Endothelial cell of umbilical vein (primary cell): ENCODE results near the gene PLEKHG2. TPM values are rescaled to one million over a fixed set of nuclear protein-coding genes. Genes with fewer than 3 reads are reported as not detected.

Experiments
- BruUV-seq: library from RNA; stranded (reverse); fragments of 400-500 nt; replicated peaks from 2 replicates; lab custom pipeline; 2021; lab: Mats Ljungman, UMichigan
- CTCF ChIA-PET: fragments of 300-600, 350-600 bp; sonication (Branson Sonifier 250); formaldehyde crosslinking; loops from one replicate; lab custom pipeline; 2021; ENCODE audit warnings: antibody characterized with exemption, inconsistent platforms; lab: Charles Lee
- POLR2A ChIA-PET: fragments of 300-600, 350-600 bp; sonication (Branson Sonifier 250); formaldehyde crosslinking; loops from one replicate; lab custom pipeline; 2021; ENCODE audit warnings: antibody characterized with exemption, inconsistent platforms; lab: Charles Lee
- DNase-seq: peaks from one replicate; pipeline ENCODE4 v3.0.0-alpha.2; 2011; ENCODE audit warnings: low read depth, low spot score
- FAIRE-seq: peaks from 2 replicates; lab custom pipeline; 2011; peaks lifted over from hg19 to GRCh38; lab: Jason Lieb, UNC
- H2AFZ ChIP-seq: 2 replicates; pipeline ENCODE4 v1.6.0; 2012; ENCODE audit warnings: low read depth, low read length, control low read depth, inconsistent platforms
- H3K27ac ChIP-seq: 2 replicates; pipeline ENCODE4 v1.5.1; 2011; ENCODE audit warnings: low read depth, mild to moderate bottlenecking, control low read depth, low read length, moderate library complexity; ENCODE audit not compliant: insufficient read depth
- H3K27me3 ChIP-seq, 2 experiments: 2 replicates each; pipeline versions ENCODE4 v1.6.0 to v1.6.1; 2011; ENCODE audit warnings: low read length in 2 of 2, mixed read lengths in 1 of 2; ENCODE audit not compliant: control insufficient read depth in 2 of 2, insufficient read depth in 2 of 2
- H3K36me3 ChIP-seq, 2 experiments: 2 replicates in 1 of 2; 3 replicates in 1 of 2; pipeline ENCODE4 v1.5.1; 2011; ENCODE audit warnings: low read length in 2 of 2, mild to moderate bottlenecking in 1 of 2, moderate library complexity in 1 of 2; ENCODE audit not compliant: control insufficient read depth in 2 of 2, insufficient read depth in 2 of 2; ENCODE audit errors: extremely low read depth in 1 of 2
- H3K4me1 ChIP-seq: 3 replicates; pipeline ENCODE4 v1.5.1; 2011; ENCODE audit warnings: mild to moderate bottlenecking, low read length; ENCODE audit not compliant: control insufficient read depth, insufficient read depth; ENCODE audit errors: extremely low read depth
- H3K4me2 ChIP-seq: 2 replicates; pipeline ENCODE4 v1.6.1; 2011; ENCODE audit warnings: low read length, control low read depth, mixed read lengths; ENCODE audit not compliant: insufficient read depth
- H3K4me3 ChIP-seq, 3 experiments: fragments of 200-600 bp in 1 of 3; sonication (generic), shearing (Covaris generic) in 1 of 3; replicated peaks in 1 of 3; 2 replicates each; pipeline ENCODE4 v1.5.1; 2011 to 2016; ENCODE audit warnings: control low read depth in 3 of 3, low read length in 3 of 3, mild to moderate bottlenecking in 2 of 3, inconsistent platforms in 1 of 3, low read depth in 1 of 3, moderate library complexity in 1 of 3; ENCODE audit not compliant: insufficient read depth in 1 of 3
- H3K79me2 ChIP-seq: 2 replicates; pipeline ENCODE4 v1.6.0; 2012; ENCODE audit warnings: low read length, inconsistent platforms; ENCODE audit not compliant: control insufficient read depth, insufficient read depth
- H3K9ac ChIP-seq: replicated peaks from 2 replicates; pipeline ENCODE3; 2011; ENCODE audit warnings: low read length, control low read depth; ENCODE audit not compliant: insufficient read depth; ENCODE audit errors: extremely low read depth
- H3K9me1 ChIP-seq: replicated peaks from 3 replicates; pipeline ENCODE4 v1.6.0; 2011; ENCODE audit warnings: mild to moderate bottlenecking, low read length; ENCODE audit not compliant: control insufficient read depth, insufficient read depth; ENCODE audit errors: extremely low read depth
- H3K9me3 ChIP-seq: replicated peaks from 2 replicates; pipeline ENCODE4 v1.5.1; 2012; ENCODE audit warnings: low read length, inconsistent platforms; ENCODE audit not compliant: control insufficient read depth, insufficient read depth
- H4K20me1 ChIP-seq: replicated peaks from 2 replicates; pipeline ENCODE3; 2011; ENCODE audit warnings: mild to moderate bottlenecking, low read length; ENCODE audit not compliant: control insufficient read depth, insufficient read depth; ENCODE audit errors: extremely low read depth
- EZH2 ChIP-seq: IDR thresholded peaks from 2 replicates; pipeline ENCODE4 v1.6.1; 2012; ENCODE audit warnings: borderline replicate concordance, low read depth, mild to moderate bottlenecking, moderate library complexity, low read length, inconsistent platforms; ENCODE audit not compliant: severe bottlenecking
- FOS ChIP-seq: IDR thresholded peaks from 2 replicates; pipeline ENCODE4 v1.6.1; 2011; ENCODE audit warnings: mild to moderate bottlenecking, low read length, moderate library complexity, borderline replicate concordance; ENCODE audit not compliant: insufficient read depth
- GATA2 ChIP-seq: IDR thresholded peaks from 2 replicates; pipeline ENCODE4 v1.7.0; 2011; ENCODE audit warnings: low read depth, mild to moderate bottlenecking, moderate library complexity, mixed read lengths, low read length; ENCODE audit not compliant: insufficient read length, insufficient read depth
- JUN ChIP-seq: IDR thresholded peaks from 2 replicates; pipeline ENCODE4 v1.6.1; 2011; ENCODE audit warnings: borderline replicate concordance, low read depth; ENCODE audit not compliant: insufficient read length, insufficient read depth
- MAX ChIP-seq: IDR thresholded peaks from 2 replicates; pipeline ENCODE4 v1.6.1; 2011; ENCODE audit not compliant: insufficient read depth, insufficient read length
- MYC ChIP-seq: IDR thresholded peaks from one replicate; pipeline ENCODE4 v1.6.1; 2011; ENCODE audit warnings: mild to moderate bottlenecking, low read depth, low read length
- POLR2A ChIP-seq: IDR thresholded peaks from 2 replicates; pipeline ENCODE4 v1.6.1; 2012; ENCODE audit warnings: low read depth, mild to moderate bottlenecking, control low read depth, low read length
- POLR2AphosphoS5 ChIP-seq: IDR thresholded peaks from 2 replicates; pipeline ENCODE4 v1.6.1; 2012; ENCODE audit warnings: low read depth, mild to moderate bottlenecking, control low read depth, low read length, moderate library complexity; ENCODE audit not compliant: insufficient read depth
- dilution Hi-C: fragments of 300-500 bp; cut with MboI; formaldehyde crosslinking; loops from one replicate; pipeline ENCODE4 v1.15.0; 2019; ENCODE audit warnings: low sequenced_read_pairs; ENCODE audit not compliant: extremely low pct_ligation_motif_present
- intact Hi-C: fragments of 100-400 bp; cut with micrococcal nuclease; formaldehyde crosslinking; loops from one replicate; pipeline ENCODE4 v1.10.0; 2022
- polyA plus RNA-seq, 4 experiments: library from polyadenylated mRNA; depleted of rRNA in 3 of 4; stranded (reverse) in 3 of 4; unstranded in 1 of 4; fragments of >200 nt; gene quantifications; 2 replicates each; pipeline versions ENCODE4 v1.2.1 to v1.2.3, GENCODE V29; 2011 to 2012; ENCODE audit warnings: missing spikeins in 1 of 4
- total RNA-seq: library from RNA; stranded (reverse); gene quantifications from 2 replicates; pipeline ENCODE4 v1.2.3, GENCODE V29; 2021
- TF ChIP-seq, protein P1 (sequence below), 2 donors: IDR thresholded peaks; 1 replicate in 1 of 2; 2 replicates in 1 of 2; pipeline ENCODE4 v1.5.1; 2011; ENCODE audit warnings: low read length in 2 of 2, mild to moderate bottlenecking in 2 of 2, moderate library complexity in 2 of 2, control low read depth in 1 of 2, inconsistent platforms in 1 of 2, low read depth in 1 of 2; ENCODE audit not compliant: insufficient read depth in 1 of 2; ENCODE audit errors: extremely low read depth in 1 of 2

PLEKHG2 gene
- total and polyA plus RNA-seq, 2 donors (not counting 3 experiments of a cell fraction or from before 2014, with no cell fraction given) = 44.7 to 74.1 TPM

GRCh38 chr19:39474139-39474620, 61.7 kb downstream of the PLEKHG2 start:
- FAIRE-seq (peak; percentile 68), DNase-seq (peak; percentile 37)
- Histone ChIP-seq H3K27me3 (no peaks in the 10 kb centered on the region), H3K79me2 (no peaks in the 10 kb centered on the region), H3K9ac (no peak overlapping the region), H3K9me3 (no peaks in the 10 kb centered on the region), H3K4me2 (no peak overlapping the region), H3K4me3 (no peak overlapping the region), H3K4me1 (no peaks in the 10 kb centered on the region), H3K27ac (no peak overlapping the region), H4K20me1 (no peaks in the 10 kb centered on the region), H2AFZ (no peak overlapping the region), H3K9me1 (no peaks in the 10 kb centered on the region), H3K36me3 (peaks cover 9 to 62% of the 10 kb centered on the region in 2 experiments)
- intact Hi-C loops (loop anchor here (1.0 kb wide), 1 partner anchor 58 kb away; the partner anchor contains the start of gene EID2B), dilution Hi-C loops (no loop called here)
- BruUV-seq = no TSS peak
- POLR2A ChIA-PET = no interaction called here
- no peak for TF ChIP-seq JUN
- TF ChIP-seq, protein P1, sequence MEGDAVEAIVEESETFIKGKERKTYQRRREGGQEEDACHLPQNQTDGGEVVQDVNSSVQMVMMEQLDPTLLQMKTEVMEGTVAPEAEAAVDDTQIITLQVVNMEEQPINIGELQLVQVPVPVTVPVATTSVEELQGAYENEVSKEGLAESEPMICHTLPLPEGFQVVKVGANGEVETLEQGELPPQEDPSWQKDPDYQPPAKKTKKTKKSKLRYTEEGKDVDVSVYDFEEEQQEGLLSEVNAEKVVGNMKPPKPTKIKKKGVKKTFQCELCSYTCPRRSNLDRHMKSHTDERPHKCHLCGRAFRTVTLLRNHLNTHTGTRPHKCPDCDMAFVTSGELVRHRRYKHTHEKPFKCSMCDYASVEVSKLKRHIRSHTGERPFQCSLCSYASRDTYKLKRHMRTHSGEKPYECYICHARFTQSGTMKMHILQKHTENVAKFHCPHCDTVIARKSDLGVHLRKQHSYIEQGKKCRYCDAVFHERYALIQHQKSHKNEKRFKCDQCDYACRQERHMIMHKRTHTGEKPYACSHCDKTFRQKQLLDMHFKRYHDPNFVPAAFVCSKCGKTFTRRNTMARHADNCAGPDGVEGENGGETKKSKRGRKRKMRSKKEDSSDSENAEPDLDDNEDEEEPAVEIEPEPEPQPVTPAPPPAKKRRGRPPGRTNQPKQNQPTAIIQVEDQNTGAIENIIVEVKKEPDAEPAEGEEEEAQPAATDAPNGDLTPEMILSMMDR (IDR thresholded peaks at IDR 0.05; ENCODE audit: extremely low read depth in 1 of 2, insufficient read depth in 1 of 2, low read depth in 1 of 2, low read length in 2 of 2) = peak; percentile 81 to 95
- CTCF ChIA-PET = interaction anchor here (0.6 to 3.9 kb wide), 29 partner anchors 10 to 1953 kb away, joined by 3 to 80 read pairs (median 4); partner anchors contain the start of genes B3GNT8, DLL3, EID2 and EID2B

DNA sequence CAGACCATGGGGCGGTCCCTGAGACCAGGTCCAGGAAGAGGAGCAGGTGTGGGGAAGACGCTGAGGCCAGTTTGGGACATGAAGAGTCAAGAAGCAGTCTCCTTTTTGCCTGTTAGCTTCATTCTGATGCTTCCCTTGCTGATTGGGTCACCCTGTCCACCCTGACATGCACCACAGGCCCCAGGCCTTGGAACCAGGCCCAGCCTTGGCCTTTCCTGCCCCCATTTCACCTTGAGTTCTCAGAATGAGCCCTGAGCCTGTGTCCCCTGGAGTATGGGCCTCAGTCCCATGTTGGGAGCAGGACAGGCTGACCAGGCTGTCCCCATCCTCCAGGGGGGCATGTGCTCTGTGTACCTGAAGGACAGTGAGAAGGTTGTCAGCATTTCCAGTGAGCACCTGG, 63.3 kb downstream of the PLEKHG2 start:
- CTCF ChIA-PET = interaction anchor here (1.3 to 3.9 kb wide), 5 partner anchors 12 to 196 kb away, joined by 3 to 80 read pairs (median 8); partner anchors contain the start of genes EID2B and RPS16
- POLR2A ChIA-PET = interaction anchor here (0.6 kb wide), 1 partner anchor 35 kb away, joined by 10 read pairs; no protein-coding TSS in a partner anchor

More for the DNA sequence above, 63.3 kb downstream of the PLEKHG2 start:
- Histone ChIP-seq H3K9ac (no peak overlapping the region), H3K27me3 (no peaks in the 10 kb centered on the region), H3K9me3 (no peaks in the 10 kb centered on the region), H3K79me2 (peaks cover under 1% of the 10 kb centered on the region), H4K20me1 (no peaks in the 10 kb centered on the region), H3K27ac (no peak overlapping the region), H3K36me3 (peaks cover 9 to 50% of the 10 kb centered on the region in 2 experiments), H3K9me1 (no peaks in the 10 kb centered on the region), H2AFZ (no peak overlapping the region), H3K4me1 (peaks cover 7% of the 10 kb centered on the region), H3K4me2 (no peak overlapping the region), H3K4me3 (no peak overlapping the region)
- FAIRE-seq (no peak), DNase-seq (no peak)
- no TSS peak for BruUV-seq
- TF ChIP-seq POLR2A = no peak
- no peak for TF ChIP-seq JUN
- no peak for TF ChIP-seq MAX
- TF ChIP-seq, protein P1 (IDR thresholded peaks at IDR 0.05; ENCODE audit: extremely low read depth in 1 of 2, insufficient read depth in 1 of 2, low read depth in 1 of 2, low read length in 2 of 2) = no peak
- TF ChIP-seq POLR2AphosphoS5 = no peak
- TF ChIP-seq EZH2 = no peak
- no peak for TF ChIP-seq FOS
- TF ChIP-seq GATA2 = no peak
- no peak for TF ChIP-seq MYC
- dilution Hi-C loops (no loop called here), intact Hi-C loops (no loop called here)
